Aorta (tissue), 5 donors: Measurements from ENCODE around the gene PMEPA1. TPM values are rescaled to one million over a fixed set of nuclear protein-coding genes. Genes with fewer than 3 reads are reported as not detected.

Experiments used
- ATAC-seq: fragments of 200-7000 bp; cut with Tn5 transposase; one replicate; pipeline ENCODE4 v1.9.1; 2022; ENCODE audit warnings: moderate library complexity; ENCODE audit not compliant: low FRiP score
- DNase-seq, 2 donors: peaks; one replicate each; pipeline ENCODE4 v3.0.0-alpha.2; 2020
- H3K27ac ChIP-seq, 2 donors: one replicate each; pipeline ENCODE4 v1.5.1; 2013; ENCODE audit warnings: low read length in 2 of 2, mild to moderate bottlenecking in 2 of 2, moderate library complexity in 2 of 2, control low read depth in 1 of 2, inconsistent platforms in 1 of 2, low read depth in 1 of 2
- H3K27me3 ChIP-seq, 2 donors: one replicate each; pipeline ENCODE4 v1.6.1; 2013; ENCODE audit warnings: control low read depth in 1 of 2, low read length in 1 of 2, mild to moderate bottlenecking in 1 of 2, moderate library complexity in 1 of 2; ENCODE audit not compliant: insufficient read depth in 2 of 2, control insufficient read depth in 1 of 2
- H3K36me3 ChIP-seq, 2 donors: one replicate each; pipeline ENCODE4 v1.6.1; 2013; ENCODE audit warnings: control low read depth in 1 of 2, low read length in 1 of 2, mild to moderate bottlenecking in 1 of 2; ENCODE audit not compliant: insufficient read depth in 2 of 2, control insufficient read depth in 1 of 2
- H3K4me1 ChIP-seq, 2 donors: one replicate each; pipeline ENCODE4 v1.6.1; 2013; ENCODE audit warnings: low read length in 2 of 2, control low read depth in 1 of 2, mild to moderate bottlenecking in 1 of 2, moderate library complexity in 1 of 2; ENCODE audit not compliant: insufficient read depth in 2 of 2, control insufficient read depth in 1 of 2
- H3K4me3 ChIP-seq, 2 donors: one replicate each; pipeline ENCODE4 v1.5.1; 2013; ENCODE audit warnings: low read length in 2 of 2, control low read depth in 1 of 2, mild to moderate bottlenecking in 1 of 2
- H3K9me3 ChIP-seq: one replicate; pipeline ENCODE4 v1.6.1; 2013; ENCODE audit warnings: mild to moderate bottlenecking, low read length; ENCODE audit not compliant: control insufficient read depth
- WGBS, 2 donors: extraction: QIAGEN DNeasy Blood & Tissue Kit; methylation state at CpG; one replicate each; pipeline ENCODE4 v1.1.7; 2013; 5-methylcytosine and 5-hydroxymethylcytosine counted together
- intact Hi-C, 2 donors: fragments of 100-400 bp; cut with DNase I; formaldehyde crosslinking; loops; one replicate each; pipeline versions ENCODE4 v1.14.2 to v1.15.0; 2022
- polyA plus RNA-seq, 2 donors: library from polyadenylated mRNA; stranded (reverse); fragments of 200-250 nt; gene quantifications; one replicate each; pipeline ENCODE4 v1.2.3, GENCODE V29; 2013
- total RNA-seq, 2 donors: library from RNA; stranded (reverse); fragmentation: NEBNext Ultra II Directional; extraction: Animal tissue kit (Norgen Biotek cat#: 25700); gene quantifications; one replicate each; pipeline ENCODE4 v1.2.1, GENCODE V29; 2021
- donor health status: healthy with polysubstance abuse.
- donor health status: Bipolar disorder and iron deficiency.
- donor health status: DM: no; HTN: no; CAD: no.
- donor health status: DM: no; HTN: no; CAD: no.
- donor health status: DM: yes; HTN: yes; CAD: no.

Gene PMEPA1
- total and polyA plus RNA-seq, 4 donors, result 31.4 to 188 (median 107) TPM

DNA sequence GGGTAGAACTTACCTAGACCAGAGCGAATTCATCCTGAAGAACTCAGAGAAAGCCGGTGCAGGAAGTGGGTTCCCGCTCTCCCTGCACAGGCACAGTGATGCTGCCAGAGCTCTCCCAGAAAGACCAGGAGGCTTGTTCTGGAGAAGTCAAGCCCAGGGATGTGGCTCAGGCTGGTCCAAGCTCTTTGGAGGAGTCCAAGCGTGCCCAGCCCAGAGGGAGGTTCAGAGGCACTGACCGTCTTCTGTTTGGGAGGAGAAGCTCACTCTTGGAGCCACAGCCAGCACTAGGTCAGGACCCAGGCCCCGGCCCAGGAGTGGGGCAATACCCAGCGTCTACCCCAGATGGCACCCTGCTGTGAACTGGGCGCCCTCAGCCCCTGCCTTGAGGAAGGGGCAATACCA lies 1.5 kb upstream of the PMEPA1 start:
- intact Hi-C loops, result loop anchor here in 1 of 2 donors (2.0 kb wide), 1 partner anchor 37 kb away; no protein-coding TSS in a partner anchor
- H3K27ac ChIP-seq, result peak overlapping the region; percentile 32 to 87
- WGBS, 2 donors, result 47 to 51% methylated on average over 8 of the region's 8 CpGs
- H3K36me3 ChIP-seq, result no peaks in the 10 kb centered on the region
- no peaks in the 10 kb centered on the region for H3K9me3 ChIP-seq
- H3K4me3 ChIP-seq, result no peak overlapping the region
- no peak for ATAC-seq
- no peak for DNase-seq
- no peaks in the 10 kb centered on the region for H3K27me3 ChIP-seq
- no peaks in the 10 kb centered on the region for H3K4me1 ChIP-seq

DNA sequence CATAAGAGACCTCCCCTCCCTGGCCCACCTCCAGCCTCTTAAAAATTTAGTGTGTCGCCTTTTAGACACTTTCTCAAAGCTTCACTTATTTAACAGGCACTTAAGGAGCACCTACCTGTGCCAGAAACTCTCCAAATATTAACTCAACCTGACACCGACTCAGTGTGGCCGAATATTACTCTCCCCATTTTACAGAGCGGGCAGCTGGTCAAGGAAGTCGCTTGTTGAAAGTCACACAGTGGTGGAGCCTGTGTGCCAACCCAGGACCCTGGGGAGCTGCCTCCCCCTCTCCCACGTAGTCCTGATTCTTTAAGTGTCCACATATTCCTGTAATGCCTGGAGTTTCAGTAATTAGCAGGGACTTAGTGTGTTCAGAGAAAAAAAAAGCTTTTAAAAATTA lies 1.0 kb upstream of the PMEPA1 start:
- ATAC-seq (no peak), DNase-seq (no peak)
- intact Hi-C loops, result loop anchor here in 1 of 2 donors (2.0 kb wide), 1 partner anchor 38 kb away; no protein-coding TSS in a partner anchor
- Histone ChIP-seq H3K9me3 (no peaks in the 10 kb centered on the region), H3K4me1 (no peaks in the 10 kb centered on the region), H3K36me3 (no peaks in the 10 kb centered on the region), H3K4me3 (peak overlapping the region; percentile 70 to 77), H3K27ac (peak overlapping the region; percentile 68 to 81), H3K27me3 (no peaks in the 10 kb centered on the region)
- 3 to 4% methylated on average over 6 of the region's 6 CpGs for WGBS, 2 donors

DNA sequence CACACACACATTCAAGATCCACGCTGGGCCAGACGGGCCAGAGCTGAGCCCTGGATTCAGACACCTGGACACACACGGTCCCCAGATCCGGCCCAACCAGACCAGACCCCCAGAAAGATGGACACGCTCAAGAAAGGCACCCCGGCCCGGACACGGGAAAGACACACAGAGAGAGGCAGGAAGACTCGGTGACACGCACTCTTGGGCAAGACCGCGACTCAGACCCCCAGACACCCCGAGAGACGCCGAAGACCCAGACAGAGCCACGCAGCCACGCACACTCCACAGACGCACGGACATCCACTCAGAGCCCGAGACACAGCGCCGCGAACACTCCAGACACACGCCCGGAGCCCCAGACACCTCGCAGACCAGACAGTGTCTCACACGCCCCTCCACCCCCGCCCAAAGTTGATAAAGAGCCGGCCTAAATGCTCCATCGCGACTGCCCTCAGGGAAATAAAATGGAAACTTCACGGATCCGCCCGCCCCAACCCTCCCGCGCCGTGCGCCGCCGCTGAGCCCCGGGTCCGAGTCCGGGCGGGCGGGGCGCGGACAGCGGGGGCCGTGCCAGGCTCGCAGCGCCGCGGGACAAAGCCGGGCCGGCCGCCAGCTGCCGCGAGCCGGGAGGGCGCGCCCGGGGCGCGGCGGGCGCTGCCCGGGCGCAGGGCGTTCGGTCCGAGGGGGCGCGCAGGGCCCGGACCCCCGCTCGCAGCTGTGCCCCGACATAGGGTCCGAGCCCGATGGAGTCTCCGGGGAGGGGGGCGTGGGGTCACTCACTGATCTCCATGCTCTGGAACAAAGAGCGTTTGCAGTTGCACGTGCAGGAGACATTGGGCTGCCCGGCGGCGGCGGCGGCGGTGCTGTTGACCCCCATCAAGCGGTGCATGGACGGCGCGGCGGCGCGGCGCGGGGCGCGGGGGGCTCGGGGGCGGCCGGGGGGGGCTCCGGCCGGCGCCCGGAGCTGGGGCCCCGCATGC lies 831 bp downstream of the PMEPA1 start:
- Histone ChIP-seq H3K36me3 (no peaks in the 10 kb centered on the region), H3K4me1 (no peaks in the 10 kb centered on the region), H3K27ac (peak overlapping the region; percentile 38 to 93), H3K9me3 (no peaks in the 10 kb centered on the region), H3K4me3 (peak overlapping the region; percentile 91 to 92), H3K27me3 (no peaks in the 10 kb centered on the region)
- intact Hi-C loops, result loop anchor here (5.0 kb wide), 1 partner anchor 47 kb away; no protein-coding TSS in a partner anchor
- ATAC-seq, result no peak
- peak; percentile 66 to 84 for DNase-seq
- 1 to 2% methylated on average over 71 to 108 of the region's 108 CpGs for WGBS, 2 donors

DNA sequence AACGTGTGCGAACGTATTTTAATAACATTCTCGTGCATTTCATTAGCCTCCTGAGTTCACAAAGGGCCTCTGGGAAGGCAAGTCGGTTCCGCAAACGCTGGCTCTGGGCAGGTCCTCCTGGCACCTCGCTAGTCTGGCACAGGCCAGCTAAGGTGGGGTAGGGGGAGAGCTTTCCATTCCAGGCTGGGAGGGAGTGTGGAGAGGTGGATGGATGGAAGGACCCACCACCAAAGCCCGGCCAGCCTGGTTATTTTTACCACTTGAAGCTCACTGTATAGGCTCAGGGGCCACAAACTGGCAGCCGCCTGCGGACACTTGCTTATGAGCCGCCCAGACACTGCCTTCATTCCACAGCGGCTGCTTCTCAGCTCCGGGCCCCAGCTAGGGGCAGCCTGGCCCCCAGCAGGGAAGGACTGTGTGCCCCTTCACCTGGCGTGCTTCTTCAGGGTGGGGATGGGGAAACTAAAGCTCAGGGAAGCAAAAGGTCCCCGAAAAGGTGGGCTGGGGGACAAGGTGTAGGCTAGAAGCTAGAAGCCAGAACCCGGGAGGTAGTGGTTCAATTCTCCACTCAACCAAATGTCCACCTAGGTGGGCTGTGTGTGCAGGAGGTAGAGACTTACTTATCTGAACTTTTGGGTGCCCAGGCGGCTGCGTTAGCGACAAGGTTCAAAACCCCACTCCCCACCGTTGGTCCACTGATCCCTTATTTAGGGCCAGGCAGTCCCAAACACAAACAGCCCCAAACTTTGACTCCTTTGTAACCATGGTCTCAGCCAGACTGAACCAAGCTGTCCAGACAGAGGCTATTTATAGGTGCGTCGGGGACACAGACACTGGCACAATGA lies 1.7 kb downstream of the PMEPA1 start:
- WGBS, 2 donors, result 3 to 8% methylated on average over 23 of the region's 23 CpGs
- no peaks in the 10 kb centered on the region for H3K9me3 ChIP-seq
- no peaks in the 10 kb centered on the region for H3K4me1 ChIP-seq
- H3K27me3 ChIP-seq, result no peaks in the 10 kb centered on the region
- no peaks in the 10 kb centered on the region for H3K36me3 ChIP-seq
- peak overlapping the region; percentile 24 to 93 for H3K27ac ChIP-seq
- H3K4me3 ChIP-seq, result peak overlapping the region; percentile 91 to 92
- intact Hi-C loops, result loop anchor here (5.0 kb wide), 1 partner anchor 46 kb away; no protein-coding TSS in a partner anchor
- peak; percentile 17 for ATAC-seq
- DNase-seq, result no peak

DNA sequence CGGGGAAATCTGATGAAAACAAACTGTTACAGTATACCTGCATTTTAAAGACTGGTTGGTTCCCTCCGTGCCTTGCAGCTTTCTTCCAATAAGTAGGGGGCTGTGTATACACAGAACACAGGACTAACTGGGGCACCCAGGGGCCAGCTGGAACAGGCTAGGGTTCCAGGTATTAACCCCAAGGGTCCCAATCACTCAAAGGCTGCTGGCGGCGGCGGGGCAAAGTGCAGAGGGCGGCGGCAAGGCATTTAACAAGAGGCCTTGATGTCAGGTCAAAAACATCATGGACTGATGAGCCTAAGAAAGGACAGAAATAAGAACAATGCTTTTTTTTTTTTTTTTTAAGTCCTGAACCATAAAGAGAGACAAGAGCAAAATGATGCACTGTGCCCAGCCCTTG lies 2.5 kb downstream of the PMEPA1 start:
- Histone ChIP-seq H3K27me3 (no peaks in the 10 kb centered on the region), H3K9me3 (no peaks in the 10 kb centered on the region), H3K36me3 (no peaks in the 10 kb centered on the region), H3K4me1 (no peaks in the 10 kb centered on the region), H3K4me3 (peak overlapping the region; percentile 91 to 92), H3K27ac (peak overlapping the region in 1 of 2 donors; percentile 93)
- intact Hi-C loops, result loop anchor here (5.0 kb wide), 1 partner anchor 45 kb away; no protein-coding TSS in a partner anchor
- ATAC-seq (no peak), DNase-seq (no peak)
- WGBS, 2 donors, result 18 to 25% methylated on average over 7 of the region's 7 CpGs

DNA sequence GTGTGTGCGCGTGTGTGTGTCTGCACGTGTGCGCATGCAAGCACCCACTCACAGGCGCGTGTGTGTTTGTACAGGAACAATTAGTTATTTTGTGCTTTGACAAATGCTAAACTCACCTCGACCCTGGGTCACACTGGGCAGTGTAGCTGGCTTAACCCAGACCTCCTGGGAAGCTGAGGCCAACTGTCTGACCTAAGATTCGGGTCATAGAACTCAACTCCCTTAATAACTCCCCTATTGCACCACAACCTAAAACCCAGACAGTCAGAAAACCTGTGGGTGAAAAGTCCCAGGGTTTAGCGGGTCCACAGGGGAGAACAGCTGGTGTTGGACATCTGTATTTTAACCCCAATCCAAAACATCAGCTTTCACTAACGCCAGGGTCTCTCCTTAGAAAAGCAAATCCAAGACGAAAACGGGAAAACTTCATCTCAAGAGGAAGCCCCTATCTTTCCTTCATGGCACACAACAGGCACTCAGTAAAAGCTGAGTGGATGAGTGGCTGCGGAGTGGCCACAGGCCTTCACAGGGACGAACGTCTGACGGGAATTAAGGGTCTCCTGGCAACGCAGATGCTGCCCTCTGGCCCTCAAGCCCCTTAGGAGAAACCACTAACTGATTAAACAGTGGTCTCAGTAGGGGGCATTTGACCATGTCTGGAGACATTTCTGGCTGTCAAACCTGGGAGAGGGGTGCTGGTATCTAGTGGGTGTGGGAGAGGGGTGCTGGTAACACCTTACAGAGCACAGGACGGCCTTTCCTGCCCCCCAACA lies 4.5 kb downstream of the PMEPA1 start:
- DNase-seq (no peak), ATAC-seq (no peak)
- H3K27me3 ChIP-seq, result no peaks in the 10 kb centered on the region
- H3K9me3 ChIP-seq, result no peaks in the 10 kb centered on the region
- H3K27ac ChIP-seq, result peak overlapping the region in 1 of 2 donors; percentile 23
- intact Hi-C loops, result loop anchor here (5.0 kb wide), 1 partner anchor 43 kb away; no protein-coding TSS in a partner anchor
- WGBS, 2 donors, result 21 to 27% methylated on average over 18 of the region's 18 CpGs
- H3K4me3 ChIP-seq, result no peak overlapping the region
- H3K36me3 ChIP-seq, result no peaks in the 10 kb centered on the region
- no peaks in the 10 kb centered on the region for H3K4me1 ChIP-seq

DNA sequence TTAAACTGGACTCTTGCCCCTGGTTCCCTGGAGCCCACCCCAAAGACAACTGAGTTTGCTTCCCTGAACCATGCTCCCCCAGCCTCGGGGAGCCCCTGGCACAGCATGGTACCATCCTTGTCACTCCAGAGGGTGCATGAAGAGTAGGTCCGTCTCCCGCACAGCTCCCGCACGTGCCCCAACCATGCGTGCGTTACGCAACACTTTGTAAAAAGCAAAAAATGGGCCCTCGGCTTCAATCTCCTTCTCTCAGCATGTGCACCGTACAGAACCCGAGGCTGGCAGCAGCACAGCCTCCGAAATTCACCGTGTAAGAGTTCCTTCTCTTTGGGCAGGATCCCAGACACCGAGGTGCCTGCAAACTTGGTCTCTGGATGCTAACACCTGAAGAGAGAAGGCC lies 5.6 kb downstream of the PMEPA1 start:
- no peak overlapping the region for H3K27ac ChIP-seq
- 10 to 21% methylated on average over 14 of the region's 14 CpGs for WGBS, 2 donors
- DNase-seq, result no peak
- no peaks in the 10 kb centered on the region for H3K36me3 ChIP-seq
- ATAC-seq, result no peak
- H3K4me3 ChIP-seq, result no peak overlapping the region
- no peaks in the 10 kb centered on the region for H3K4me1 ChIP-seq
- intact Hi-C loops, result no loop called here
- no peaks in the 10 kb centered on the region for H3K27me3 ChIP-seq
- no peaks in the 10 kb centered on the region for H3K9me3 ChIP-seq

DNA sequence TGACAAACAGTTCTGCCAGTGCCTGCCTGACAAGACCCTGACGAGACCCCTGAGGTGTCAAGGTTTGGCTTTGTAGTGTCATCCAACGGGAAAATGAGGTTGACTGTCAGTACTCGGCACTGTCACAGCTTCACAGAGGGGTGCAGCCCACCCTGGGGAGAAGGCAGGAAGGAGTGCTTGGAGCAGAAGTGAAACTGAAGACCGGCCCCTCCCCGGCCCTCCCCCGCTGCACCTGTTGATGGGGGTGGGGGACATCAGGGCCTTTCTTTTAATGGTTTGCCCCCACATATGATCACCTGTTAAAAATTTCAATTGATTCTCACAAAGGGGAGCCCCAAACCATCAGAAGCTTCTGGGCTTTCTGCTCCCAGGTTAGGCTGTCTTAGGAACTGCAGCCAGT lies 6.8 kb downstream of the PMEPA1 start:
- 60 to 61% methylated on average over 6 of the region's 6 CpGs for WGBS, 2 donors
- ATAC-seq, result no peak
- Histone ChIP-seq H3K27me3 (no peaks in the 10 kb centered on the region), H3K36me3 (no peaks in the 10 kb centered on the region), H3K4me1 (peaks cover 0 to 2% of the 10 kb centered on the region in 2 donors), H3K27ac (no peak overlapping the region), H3K4me3 (no peak overlapping the region), H3K9me3 (no peaks in the 10 kb centered on the region)
- intact Hi-C loops, result no loop called here
- DNase-seq, result no peak
